Measurements from ENCODE around the gene APOA1.

- TF ChIP-seq CTCF (optimal IDR thresholded peaks at IDR 0.05 in 1 of 3, IDR thresholded peaks at IDR 0.05 in 1 of 3, conservative IDR thresholded peaks at IDR 0.05 in 1 of 3; ENCODE audit: extremely low read depth in 1 of 3, insufficient read depth in 2 of 3, low read length in 3 of 3), result no peak
- TF ChIP-seq EZH2 (IDR thresholded peaks at IDR 0.05; ENCODE audit: low read length), result no peak
These were observed 10.0 kb downstream of the APOA1 start for GRCh38 chr11:116827461-116827860.
